HepG2 (cell line): ENCODE measurements around the gene ACVR2A. TPM values are rescaled to one million over a fixed set of nuclear protein-coding genes. Genes with fewer than 3 reads are reported as not detected.
A peak's percentile ranks its signal among the peaks of the same experiment; 100 is the strongest.

Experiments
- ATAC-seq: fragments of 200-7000 bp; cut with Tn5 transposase; 3 replicates; pipeline ENCODE4 v1.9.1; 2020; ENCODE audit warnings: mild to moderate bottlenecking, moderate library complexity
- BruUV-seq: library from RNA; stranded (reverse); fragments of 400-500 nt; replicated peaks from 2 replicates; lab custom pipeline; 2021; lab: Mats Ljungman, UMichigan
- CTCF ChIA-PET: fragments of 300-600 bp; formaldehyde crosslinking; extraction: SDS; loops from one replicate; lab custom pipeline; 2021; ENCODE audit warnings: low total read pairs, inconsistent platforms, low intra/inter-chr PET ratio; lab: Yijun Ruan, JAX
- POLR2A ChIA-PET: fragments of 350-600 bp; sonication (Branson Sonifier 250); formaldehyde crosslinking; loops from one replicate; lab custom pipeline; 2020; ENCODE audit warnings: antibody characterized with exemption, inconsistent platforms; lab: Yijun Ruan, JAX
- DNase-seq: peaks from one replicate; pipeline ENCODE4 v3.0.0-alpha.2; 2015; ENCODE audit warnings: low spot score
- FAIRE-seq: peaks from 3 replicates; lab custom pipeline; 2011; peaks lifted over from hg19 to GRCh38; lab: Jason Lieb, UNC
- H2AFZ ChIP-seq: one replicate; pipeline ENCODE4 v1.6.1; 2011; ENCODE audit warnings: low read length, inconsistent platforms
- H3K27ac ChIP-seq: fragments of 300-600 bp; 3 replicates; pipeline ENCODE4 v1.8.0; 2011; ENCODE audit warnings: mixed run types, mild to moderate bottlenecking, mixed read lengths, low read length, inconsistent platforms; ENCODE audit not compliant: insufficient read depth; ENCODE audit errors: extremely low read length
- H3K27me3 ChIP-seq, 2 experiments: fragments of 200-600 bp in 1 of 2; 2 replicates in 1 of 2; 3 replicates in 1 of 2; pipeline versions ENCODE4 v1.6.0 to v1.8.0; 2011; ENCODE audit warnings: low read length in 2 of 2, mild to moderate bottlenecking in 2 of 2, moderate library complexity in 2 of 2, inconsistent platforms in 1 of 2; ENCODE audit not compliant: insufficient read depth in 2 of 2, control insufficient read depth in 1 of 2
- H3K36me3 ChIP-seq, 2 experiments: fragments of 200-600 bp in 1 of 2; replicated peaks in 1 of 2; 2 replicates in 1 of 2; 3 replicates in 1 of 2; pipeline versions ENCODE4 v1.5.1 to v1.8.0; 2011; ENCODE audit warnings: low read length in 2 of 2, inconsistent platforms in 1 of 2; ENCODE audit not compliant: insufficient read depth in 2 of 2, control insufficient read depth in 1 of 2
- H3K4me1 ChIP-seq: 2 replicates; pipeline ENCODE4 v1.5.1; 2012; ENCODE audit warnings: low read length, inconsistent platforms; ENCODE audit not compliant: insufficient read depth
- H3K4me2 ChIP-seq: 2 replicates; pipeline ENCODE4 v1.6.0; 2011; ENCODE audit warnings: low read depth, low read length, inconsistent platforms
- H3K4me3 ChIP-seq, 3 experiments: fragments of 200-600 bp in 1 of 3; sonication (generic), shearing (Covaris generic) in 1 of 3; replicated peaks in 1 of 3; 2 replicates each; pipeline ENCODE4 v1.5.1; 2011 to 2016; ENCODE audit warnings: low read length in 3 of 3, inconsistent platforms in 2 of 3, low read depth in 2 of 3, mild to moderate bottlenecking in 2 of 3, control low read depth in 1 of 3, mixed read lengths in 1 of 3; ENCODE audit not compliant: insufficient read depth in 1 of 3
- H3K79me2 ChIP-seq: one replicate; pipeline ENCODE4 v1.6.1; 2011; ENCODE audit warnings: low read length, inconsistent platforms; ENCODE audit not compliant: insufficient read depth
- H3K9ac ChIP-seq: 2 replicates; pipeline ENCODE4 v1.6.0; 2011; ENCODE audit warnings: mild to moderate bottlenecking, low read depth, low read length, inconsistent platforms; ENCODE audit not compliant: insufficient read depth
- H3K9me3 ChIP-seq: 2 replicates; pipeline ENCODE4 v1.5.1; 2012; ENCODE audit warnings: mild to moderate bottlenecking, low read length
- H4K20me1 ChIP-seq: 2 replicates; pipeline ENCODE4 v1.6.0; 2011; ENCODE audit warnings: inconsistent platforms, mild to moderate bottlenecking, low read length, moderate library complexity; ENCODE audit not compliant: insufficient read depth
- HIVEP1 ChIP-seq: sonication (generic); formaldehyde crosslinking; IDR thresholded peaks from 2 replicates; pipeline ENCODE4 v1.4.0; 2020; ENCODE audit warnings: mild to moderate bottlenecking, missing genetic modification reagents
- KAT8 ChIP-seq: IDR thresholded peaks from 2 replicates; pipeline ENCODE4 v1.6.1; 2016; ENCODE audit warnings: missing genetic modification reagents, missing compliant biosample characterization
- KDM5A ChIP-seq: fragments of 200-600 bp; sonication (generic); IDR thresholded peaks from 2 replicates; pipeline ENCODE4 v1.7.0; 2018; ENCODE audit warnings: antibody characterized with exemption, mild to moderate bottlenecking, low read length, borderline replicate concordance
- RAD21 ChIP-seq: fragments of 450-650 bp; formaldehyde crosslinking; IDR thresholded peaks from 2 replicates; pipeline ENCODE4 v1.5.0; 2020; ENCODE audit warnings: mild to moderate bottlenecking
- SMC3 ChIP-seq: IDR thresholded peaks from 2 replicates; pipeline ENCODE4 v1.6.1; 2011; ENCODE audit warnings: low read length, improper control_type of control experiment
- STAG1 ChIP-seq: sonication (generic); formaldehyde crosslinking; IDR thresholded peaks from 2 replicates; pipeline ENCODE4 v1.4.0; 2020; ENCODE audit warnings: missing genetic modification reagents
- ZNF24 ChIP-seq: fragments of 450-650 bp; IDR thresholded peaks from 2 replicates; pipeline ENCODE4 v1.6.1; 2017; ENCODE audit warnings: antibody characterized with exemption, mild to moderate bottlenecking
- ZNF33A ChIP-seq: sonication (generic); formaldehyde crosslinking; IDR thresholded peaks from 2 replicates; pipeline ENCODE4 v1.5.1; 2020; ENCODE audit warnings: missing genetic modification reagents, mild to moderate bottlenecking, moderate library complexity, borderline replicate concordance
- WGBS: methylation state at CpG from one replicate; pipeline ENCODE4 v1.1.6; 2017; ENCODE audit warnings: low lambda C conversion rate; 5-methylcytosine and 5-hydroxymethylcytosine counted together
- in situ Hi-C: cut with HindIII; loops from 2 replicates; pipeline ENCODE4 v1.10.0; 2017; ENCODE audit warnings: low pct_unique_long_range_greater_than_20kb; ENCODE audit not compliant: extremely low pct_ligation_motif_present
- intact Hi-C: fragments of 100-400 bp; cut with micrococcal nuclease; formaldehyde crosslinking; loops from one replicate; pipeline ENCODE4 v1.10.0; 2022; ENCODE audit not compliant: unreplicated experiment
- polyA plus RNA-seq, 8 experiments: library from polyadenylated mRNA; depleted of rRNA in 3 of 8; stranded (reverse) in 7 of 8; unstranded in 1 of 8; fragments of >200 nt; fragmentation: Illumina TruSeq in 4 of 8; extraction: Trizol in 4 of 8; gene quantifications; 2 replicates each; pipeline versions ENCODE4 v1.2.1 to v1.2.3, GENCODE V29; 2011 to 2016; ENCODE audit warnings: low read depth in 4 of 8, missing spikeins in 1 of 8, mixed read lengths in 1 of 8; ENCODE audit not compliant: insufficient read depth in 1 of 8
- total RNA-seq, 5 experiments: library from RNA; depleted of rRNA; stranded (reverse); fragments of >200 nt; fragmentation: Illumina TruSeq; extraction: Trizol; gene quantifications; 2 replicates each; pipeline ENCODE4 v1.2.3, GENCODE V29; 2016; ENCODE audit warnings: low read depth in 1 of 5
- TF ChIP-seq, protein P1 (sequence below): sonication (generic); formaldehyde crosslinking; IDR thresholded peaks from 2 replicates; pipeline ENCODE4 v1.5.0; 2020; ENCODE audit warnings: mild to moderate bottlenecking, missing genetic modification reagents, moderate library complexity
- TF ChIP-seq, protein P2 (sequence below): sonication (generic); formaldehyde crosslinking; IDR thresholded peaks from 2 replicates; pipeline ENCODE4 v1.8.1; 2023; ENCODE audit warnings: mild to moderate bottlenecking, missing genetic modification reagents
- TF ChIP-seq, protein P3 (sequence below): IDR thresholded peaks from 2 replicates; pipeline ENCODE4 v1.6.1; 2016; ENCODE audit warnings: missing genetic modification reagents, missing compliant biosample characterization

ACVR2A gene
- total and polyA plus RNA-seq, 2 of the 13 experiments (the other 11 are each of a cell fraction or from before 2014, with no cell fraction given): 8.3 to 18.0 TPM

GRCh38 chr2:147937744-147938349 is 93.0 kb downstream of the ACVR2A start:
- Histone ChIP-seq H3K9ac (no peak overlapping the region), H3K27ac (no peak overlapping the region), H3K9me3 (no peaks in the 10 kb centered on the region), H4K20me1 (no peaks in the 10 kb centered on the region), H3K36me3 (peaks cover 3 to 29% of the 10 kb centered on the region in 2 experiments), H3K27me3 (no peaks in the 10 kb centered on the region), H3K4me1 (peaks cover 10% of the 10 kb centered on the region), H3K4me2 (no peak overlapping the region), H3K79me2 (no peaks in the 10 kb centered on the region), H3K4me3 (no peak overlapping the region), H2AFZ (no peak overlapping the region)
- ChIA-PET CTCF (interaction anchor here (1.3 to 5.0 kb wide), 4 partner anchors 82 to 1052 kb away, joined by 3 to 69 read pairs (median 12); no protein-coding TSS in a partner anchor), POLR2A (no interaction called here)
- intact Hi-C loops (loop anchor here (1.0 kb wide), 3 partner anchors 263 to 1052 kb away; no protein-coding TSS in a partner anchor), in situ Hi-C loops (loop anchor here (5.0 to 25.0 kb wide), 3 partner anchors 264 to 1049 kb away; no protein-coding TSS in a partner anchor)
- DNase-seq: peak; percentile 40
- ATAC-seq: peak; percentile 77
- TF ChIP-seq RAD21 (CRISPR knock-in tag) (peak; percentile 78; the same call in 1 of the 2 replicates), STAG1 (CRISPR knock-in tag) (peak; percentile 90), HIVEP1 (CRISPR knock-in tag) (no peak), KAT8 (CRISPR knock-in tag) (0 out of 2 replicates have a peak, but pooled peaks have one; percentile 22), ZNF24 (peak; percentile 35; the same call in 1 of the 2 replicates), ZNF33A (CRISPR knock-in tag) (no peak), KDM5A (peak; percentile 36; the same call in 1 of the 2 replicates), SMC3 (peak; percentile 79)
- TF ChIP-seq, protein P1, sequence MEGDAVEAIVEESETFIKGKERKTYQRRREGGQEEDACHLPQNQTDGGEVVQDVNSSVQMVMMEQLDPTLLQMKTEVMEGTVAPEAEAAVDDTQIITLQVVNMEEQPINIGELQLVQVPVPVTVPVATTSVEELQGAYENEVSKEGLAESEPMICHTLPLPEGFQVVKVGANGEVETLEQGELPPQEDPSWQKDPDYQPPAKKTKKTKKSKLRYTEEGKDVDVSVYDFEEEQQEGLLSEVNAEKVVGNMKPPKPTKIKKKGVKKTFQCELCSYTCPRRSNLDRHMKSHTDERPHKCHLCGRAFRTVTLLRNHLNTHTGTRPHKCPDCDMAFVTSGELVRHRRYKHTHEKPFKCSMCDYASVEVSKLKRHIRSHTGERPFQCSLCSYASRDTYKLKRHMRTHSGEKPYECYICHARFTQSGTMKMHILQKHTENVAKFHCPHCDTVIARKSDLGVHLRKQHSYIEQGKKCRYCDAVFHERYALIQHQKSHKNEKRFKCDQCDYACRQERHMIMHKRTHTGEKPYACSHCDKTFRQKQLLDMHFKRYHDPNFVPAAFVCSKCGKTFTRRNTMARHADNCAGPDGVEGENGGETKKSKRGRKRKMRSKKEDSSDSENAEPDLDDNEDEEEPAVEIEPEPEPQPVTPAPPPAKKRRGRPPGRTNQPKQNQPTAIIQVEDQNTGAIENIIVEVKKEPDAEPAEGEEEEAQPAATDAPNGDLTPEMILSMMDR: peak; percentile 80
- TF ChIP-seq, protein P2, sequence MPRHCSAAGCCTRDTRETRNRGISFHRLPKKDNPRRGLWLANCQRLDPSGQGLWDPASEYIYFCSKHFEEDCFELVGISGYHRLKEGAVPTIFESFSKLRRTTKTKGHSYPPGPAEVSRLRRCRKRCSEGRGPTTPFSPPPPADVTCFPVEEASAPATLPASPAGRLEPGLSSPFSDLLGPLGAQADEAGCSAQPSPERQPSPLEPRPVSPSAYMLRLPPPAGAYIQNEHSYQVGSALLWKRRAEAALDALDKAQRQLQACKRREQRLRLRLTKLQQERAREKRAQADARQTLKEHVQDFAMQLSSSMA (CRISPR knock-in tag): no peak
- TF ChIP-seq, protein P3, sequence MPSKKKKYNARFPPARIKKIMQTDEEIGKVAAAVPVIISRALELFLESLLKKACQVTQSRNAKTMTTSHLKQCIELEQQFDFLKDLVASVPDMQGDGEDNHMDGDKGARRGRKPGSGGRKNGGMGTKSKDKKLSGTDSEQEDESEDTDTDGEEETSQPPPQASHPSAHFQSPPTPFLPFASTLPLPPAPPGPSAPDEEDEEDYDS (CRISPR knock-in tag): 0 out of 2 replicates have a peak, but pooled peaks have one; percentile 10
- BruUV-seq: no TSS peak
- peak; percentile 62 for FAIRE-seq
- WGBS: 39% methylated on average over 3 of the region's 3 CpGs
